ENCODE data around the gene SOWAHC. TPM values are rescaled to one million over a fixed set of nuclear protein-coding genes. Genes with fewer than 3 reads are reported as not detected.
"Not testable (repeated sequence)": the region's sequence is repeated elsewhere in the genome, so short reads cannot be mapped to it uniquely, and the experiment has no call there.

SOWAHC gene
- total RNA-seq, 1 donor: under 0.01 TPM

DNA sequence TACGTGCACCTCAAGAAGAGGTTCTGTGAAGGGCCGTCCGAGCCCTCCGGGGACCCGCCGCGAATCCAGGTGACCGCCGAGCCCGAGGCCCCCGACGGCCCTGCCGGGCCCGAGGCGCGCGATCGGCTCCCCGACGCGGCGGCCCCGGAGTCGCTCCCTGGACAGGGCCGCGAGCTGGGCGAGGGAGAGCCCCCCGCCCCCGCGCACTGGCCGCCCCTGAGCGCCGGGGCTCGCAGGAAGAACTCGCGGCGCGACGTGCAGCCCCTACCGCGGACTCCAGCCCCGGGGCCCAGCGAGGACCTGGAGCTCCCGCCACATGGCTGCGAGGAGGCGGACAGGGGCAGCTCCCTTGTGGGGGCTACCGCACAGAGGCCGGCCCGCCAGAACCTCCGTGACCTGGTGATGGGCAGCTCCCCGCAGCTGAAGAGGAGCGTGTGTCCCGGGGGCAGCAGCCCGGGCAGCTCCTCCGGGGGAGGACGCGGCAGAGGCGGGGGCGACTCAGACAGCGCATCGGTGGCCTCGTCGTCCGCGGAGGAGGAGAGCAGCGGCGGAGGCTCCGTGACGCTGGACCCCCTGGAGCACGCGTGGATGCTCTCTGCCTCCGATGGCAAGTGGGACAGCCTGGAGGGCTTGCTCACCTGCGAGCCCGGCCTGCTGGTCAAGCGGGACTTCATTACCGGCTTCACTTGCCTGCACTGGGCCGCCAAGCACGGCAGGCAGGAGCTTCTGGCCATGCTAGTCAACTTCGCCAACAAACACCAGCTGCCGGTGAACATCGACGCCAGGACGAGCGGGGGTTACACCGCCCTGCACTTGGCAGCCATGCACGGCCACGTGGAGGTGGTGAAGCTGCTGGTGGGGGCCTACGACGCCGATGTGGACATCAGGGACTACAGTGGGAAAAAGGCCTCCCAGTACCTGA lies 812 bp downstream of the SOWAHC start:
- no peak for DNase-seq (ENCODE audit: low read depth in 2 of 3, low spot score in 2 of 3)

DNA sequence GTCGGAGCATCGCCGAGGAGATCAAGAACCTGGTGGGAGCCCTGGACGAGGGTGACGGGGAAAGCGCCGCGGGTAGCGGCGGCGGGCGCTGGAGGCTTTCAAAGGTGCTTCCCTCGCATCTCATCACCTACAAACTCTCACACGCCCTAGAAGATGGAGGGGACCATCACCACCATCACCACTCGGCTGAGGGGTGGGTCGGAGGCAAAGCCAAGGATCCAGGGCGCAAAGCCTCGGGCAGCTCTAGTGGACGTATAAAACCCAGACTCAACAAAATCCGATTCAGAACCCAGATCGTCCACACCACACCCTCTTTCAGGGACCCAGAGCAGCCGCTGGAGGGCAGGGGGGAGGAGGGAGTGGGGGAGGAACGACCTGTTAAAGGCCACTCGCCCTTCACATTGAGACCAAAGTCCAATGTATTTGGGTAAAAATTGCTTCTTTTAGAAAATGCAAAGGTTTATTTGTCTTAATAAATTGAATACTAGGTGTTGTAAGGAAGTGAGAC lies 1.5 kb downstream of the SOWAHC start:
- DNase-seq (ENCODE audit: low read depth in 2 of 3, low spot score in 2 of 3): no peak

GRCh38 chr2:109616184-109616583 lies 2.0 kb downstream of the SOWAHC start:
- no peak for DNase-seq (ENCODE audit: low read depth in 2 of 3, low spot score in 2 of 3)

GRCh38 chr2:109619032-109619615 lies 5.0 kb downstream of the SOWAHC start:
- DNase-seq (ENCODE audit: low read depth in 2 of 3, low spot score in 2 of 3): no peak

DNA sequence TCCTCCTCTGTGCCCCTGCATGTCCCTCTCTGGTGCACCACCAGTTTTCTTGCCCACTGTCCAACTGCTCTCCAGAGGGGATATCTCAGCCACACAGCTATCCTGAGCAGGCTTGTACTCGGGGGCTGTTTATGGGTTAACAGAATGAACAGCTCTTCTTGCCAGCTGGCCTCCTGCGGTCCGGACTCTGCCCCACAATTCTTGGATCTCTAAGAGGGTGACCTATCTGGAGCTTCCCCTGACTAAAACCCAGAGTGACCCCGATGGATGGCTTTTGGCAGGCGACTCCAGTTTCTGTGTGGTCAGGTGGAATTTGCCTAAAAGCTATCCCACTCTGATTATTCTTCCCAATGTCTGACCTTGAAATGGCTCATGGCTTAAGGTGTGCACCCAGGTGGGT lies 9.1 kb downstream of the SOWAHC start:
- DNase-seq (ENCODE audit: low read depth in 2 of 3, low spot score in 2 of 3): no peak

DNA sequence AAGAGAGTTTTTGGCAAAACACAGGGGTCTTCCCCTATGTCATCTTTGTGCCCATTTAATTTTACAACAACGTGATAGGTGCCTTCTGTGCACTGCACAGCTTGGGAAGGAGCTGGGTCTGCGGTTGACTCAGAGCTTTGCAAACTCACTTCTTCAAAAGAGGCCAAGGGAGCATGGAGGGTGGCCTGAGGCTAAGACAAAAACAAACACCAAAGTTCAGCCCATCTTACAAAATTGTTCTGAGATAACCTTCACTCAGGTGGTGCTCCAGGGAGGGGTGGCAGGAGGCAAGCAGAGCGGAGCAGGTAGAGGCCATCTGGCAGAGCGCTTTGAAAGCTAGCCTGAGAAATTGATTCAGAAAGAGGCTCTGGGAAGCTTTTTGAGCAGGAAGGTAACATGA lies 9.8 kb downstream of the SOWAHC start:
- no peak for DNase-seq (ENCODE audit: low read depth in 2 of 3, low spot score in 2 of 3)

GRCh38 chr2:109624339-109624738 lies 10.2 kb downstream of the SOWAHC start:
- no peak for DNase-seq (ENCODE audit: low read depth in 2 of 3, low spot score in 2 of 3)

DNA sequence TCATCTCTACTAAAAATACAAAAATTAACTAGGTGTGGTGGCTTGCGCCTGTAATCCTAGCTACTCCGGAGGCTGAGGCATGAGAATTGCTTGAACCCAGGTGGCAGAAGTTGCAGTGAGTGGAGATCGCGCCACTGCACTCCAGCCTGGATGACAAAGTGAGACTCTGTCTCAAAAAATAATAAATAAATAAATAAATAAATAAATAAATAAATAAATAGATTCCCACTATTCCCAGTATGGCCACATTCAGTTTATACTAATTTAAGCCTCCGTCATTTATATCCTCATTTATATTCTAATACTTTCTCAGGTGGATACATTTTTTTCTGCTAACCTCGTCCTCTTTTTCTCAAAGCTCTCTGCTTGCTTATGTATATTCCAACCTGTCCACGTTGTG lies 14.2 kb downstream of the SOWAHC start:
- DNase-seq (ENCODE audit: low read depth in 2 of 3, low spot score in 2 of 3): not testable (repeated sequence)

DNA sequence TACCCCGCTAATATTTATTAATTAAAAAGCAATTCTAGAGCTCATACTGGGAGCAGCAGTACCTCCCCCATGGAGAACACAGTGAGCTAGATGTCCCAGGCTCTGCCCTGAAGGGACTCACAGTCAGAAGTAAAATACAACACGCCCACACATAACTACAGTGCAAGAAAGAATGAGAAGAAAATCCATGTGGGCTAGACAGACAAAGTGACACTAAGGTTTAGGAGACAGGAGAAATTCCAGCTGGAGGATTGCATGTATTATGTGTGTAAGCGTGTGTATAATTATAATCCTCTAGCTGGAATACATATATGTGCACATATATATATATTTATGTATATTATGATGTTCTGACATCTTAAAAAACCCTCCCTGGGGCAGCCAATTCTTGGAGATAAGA lies 15.7 kb downstream of the SOWAHC start:
- no peak for DNase-seq (ENCODE audit: low read depth in 2 of 3, low spot score in 2 of 3)

- no peak for DNase-seq (ENCODE audit: low read depth in 2 of 3, low spot score in 2 of 3)
Observed at GRCh38 chr2:109630441-109631430, 16.6 kb downstream of the SOWAHC start.

DNA sequence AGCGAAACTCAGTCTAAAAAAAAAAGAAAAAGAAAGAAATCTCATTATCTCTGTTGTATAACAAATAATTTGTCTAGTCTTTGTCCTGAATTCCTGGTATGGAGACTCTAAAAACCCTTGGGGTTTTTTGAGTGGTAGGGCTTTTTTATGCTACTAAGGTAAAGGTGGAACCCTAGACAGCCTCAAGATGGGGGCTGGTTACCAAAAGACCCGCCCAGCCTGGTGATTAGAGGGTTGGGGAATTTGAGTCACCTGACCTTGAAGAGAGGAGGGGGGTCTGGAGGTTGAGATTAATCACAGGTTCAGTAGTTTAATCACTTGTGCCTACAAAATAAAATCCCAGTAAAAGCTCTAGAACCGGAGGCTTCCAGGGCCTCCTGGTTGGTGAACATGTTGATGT lies 17.6 kb downstream of the SOWAHC start:
- DNase-seq (ENCODE audit: low read depth in 2 of 3, low spot score in 2 of 3): no peak

GRCh38 chr2:109632158-109632789 lies 18.1 kb downstream of the SOWAHC start:
- DNase-seq (ENCODE audit: low read depth in 2 of 3, low spot score in 2 of 3): no peak

GRCh38 chr2:109633284-109633961 lies 19.3 kb downstream of the SOWAHC start:
- no peak for DNase-seq (ENCODE audit: low read depth in 2 of 3, low spot score in 2 of 3)

- DNase-seq (ENCODE audit: low read depth in 2 of 3, low spot score in 2 of 3): no peak
Observed at GRCh38 chr2:109635426-109636304, 21.5 kb downstream of the SOWAHC start.

- no peak for DNase-seq (ENCODE audit: low read depth in 2 of 3, low spot score in 2 of 3)
Observed at GRCh38 chr2:109636317-109636716, 22.2 kb downstream of the SOWAHC start.

DNA sequence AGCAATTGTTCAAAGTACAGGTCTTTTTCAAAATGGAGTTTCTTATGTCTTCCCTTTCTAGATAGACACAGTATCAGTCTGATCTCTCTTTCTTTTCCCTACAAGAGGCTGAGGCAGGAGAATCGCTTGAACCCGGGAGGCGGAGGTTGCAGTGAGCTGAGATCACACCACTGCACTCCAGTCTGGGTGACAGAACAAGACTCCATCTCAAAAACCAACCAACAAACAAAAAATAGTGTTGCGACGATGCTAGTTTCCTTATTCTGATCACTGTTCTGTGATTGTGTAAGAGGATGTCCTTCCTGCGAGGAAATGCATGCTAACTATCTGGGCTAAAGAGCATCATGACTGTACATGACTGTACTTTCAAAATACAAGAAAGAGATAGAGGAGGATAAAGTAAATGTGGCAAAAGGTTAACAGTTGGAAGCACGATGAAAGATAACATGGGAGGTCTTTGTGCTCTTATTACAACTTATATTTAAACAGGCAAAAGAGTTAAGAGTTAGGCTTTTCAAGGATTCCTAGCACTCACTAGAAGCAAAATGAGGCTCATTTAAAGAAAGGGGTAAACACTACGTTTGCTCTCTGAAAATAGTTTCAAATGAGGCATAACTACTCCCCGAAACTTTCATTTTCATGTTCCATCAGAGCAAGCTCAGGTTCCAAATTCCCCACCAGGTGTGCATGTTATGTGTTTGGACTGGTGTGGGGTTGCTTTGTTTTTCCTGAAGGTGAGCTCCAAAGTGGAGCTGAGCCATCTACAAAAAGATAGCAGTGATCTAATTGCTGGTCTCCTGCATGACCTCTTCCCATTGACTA lies 23.8 kb downstream of the SOWAHC start:
- no peak for DNase-seq (ENCODE audit: low read depth in 2 of 3, low spot score in 2 of 3)

GRCh38 chr2:109638795-109639194 lies 24.6 kb downstream of the SOWAHC start:
- DNase-seq (ENCODE audit: low read depth in 2 of 3, low spot score in 2 of 3): no peak

GRCh38 chr2:109640000-109640399 lies 25.8 kb downstream of the SOWAHC start:
- DNase-seq (ENCODE audit: low read depth in 2 of 3, low spot score in 2 of 3): not testable (repeated sequence)

All from hematopoietic multipotent progenitor cell (in vitro differentiated cells).